HTR-8/SVneo (cell line): Measurements from ENCODE around the gene KLRF1.

Experiments used
- DNase-seq: peaks from one replicate; pipeline ENCODE4 v3.0.0; 2011; ENCODE audit warnings: low spot score, mixed read lengths; ENCODE audit not compliant: insufficient read length
- FAIRE-seq: peaks from 2 replicates; lab custom pipeline; 2011; peaks lifted over from hg19 to GRCh38; lab: Jason Lieb, UNC

KLRF1 gene

GRCh38 chr12:9806714-9807113 is 20.6 kb upstream of the KLRF1 start:
- FAIRE-seq (no peak), DNase-seq (no peak)

DNA sequence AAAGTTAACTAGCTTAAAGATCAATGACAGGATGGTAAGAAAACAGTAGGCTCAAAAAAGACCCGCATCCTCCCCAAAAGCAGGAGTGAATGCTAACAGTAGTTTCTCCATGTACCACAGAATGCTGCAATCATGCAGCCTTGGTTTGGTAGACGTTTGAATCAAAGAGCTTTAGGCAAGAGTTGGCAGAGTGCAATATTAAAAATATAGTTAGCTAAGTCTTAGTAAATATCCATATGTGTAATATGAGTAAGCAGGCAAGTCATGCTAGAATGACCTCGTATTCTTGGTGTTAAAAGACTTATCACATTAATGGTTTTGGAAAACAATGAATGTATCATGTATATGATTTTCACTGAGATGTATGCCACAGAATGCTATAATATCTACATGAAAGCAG is 18.8 kb upstream of the KLRF1 start:
- FAIRE-seq, result no peak
- no peak for DNase-seq

- DNase-seq (no peak), FAIRE-seq (no peak)
These were observed 17.9 kb upstream of the KLRF1 start for GRCh38 chr12:9809338-9809737.

DNA sequence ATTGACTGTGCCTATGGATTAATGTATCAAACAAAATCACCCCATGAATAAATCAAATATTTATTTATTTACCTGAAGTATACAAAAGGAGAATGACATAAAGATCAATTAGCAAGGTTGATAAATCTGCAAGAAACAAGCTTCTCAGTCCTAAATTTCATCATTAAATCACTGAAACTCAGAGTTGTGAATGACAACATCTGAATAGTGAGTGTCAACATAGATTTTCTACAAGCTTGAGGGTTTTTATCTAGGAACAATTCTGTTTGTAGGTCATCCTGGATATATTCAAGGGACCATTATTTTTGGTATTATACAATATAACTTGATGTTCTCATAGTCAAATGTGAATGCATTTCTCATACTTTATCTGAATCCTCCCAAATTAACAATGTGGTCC is 17.4 kb upstream of the KLRF1 start:
- FAIRE-seq, result no peak
- DNase-seq, result no peak

- no peak for FAIRE-seq
- DNase-seq, result no peak
These were observed 16.6 kb upstream of the KLRF1 start for GRCh38 chr12:9810671-9811070.

GRCh38 chr12:9811621-9812020 is 15.7 kb upstream of the KLRF1 start:
- DNase-seq (no peak), FAIRE-seq (no peak)

DNA sequence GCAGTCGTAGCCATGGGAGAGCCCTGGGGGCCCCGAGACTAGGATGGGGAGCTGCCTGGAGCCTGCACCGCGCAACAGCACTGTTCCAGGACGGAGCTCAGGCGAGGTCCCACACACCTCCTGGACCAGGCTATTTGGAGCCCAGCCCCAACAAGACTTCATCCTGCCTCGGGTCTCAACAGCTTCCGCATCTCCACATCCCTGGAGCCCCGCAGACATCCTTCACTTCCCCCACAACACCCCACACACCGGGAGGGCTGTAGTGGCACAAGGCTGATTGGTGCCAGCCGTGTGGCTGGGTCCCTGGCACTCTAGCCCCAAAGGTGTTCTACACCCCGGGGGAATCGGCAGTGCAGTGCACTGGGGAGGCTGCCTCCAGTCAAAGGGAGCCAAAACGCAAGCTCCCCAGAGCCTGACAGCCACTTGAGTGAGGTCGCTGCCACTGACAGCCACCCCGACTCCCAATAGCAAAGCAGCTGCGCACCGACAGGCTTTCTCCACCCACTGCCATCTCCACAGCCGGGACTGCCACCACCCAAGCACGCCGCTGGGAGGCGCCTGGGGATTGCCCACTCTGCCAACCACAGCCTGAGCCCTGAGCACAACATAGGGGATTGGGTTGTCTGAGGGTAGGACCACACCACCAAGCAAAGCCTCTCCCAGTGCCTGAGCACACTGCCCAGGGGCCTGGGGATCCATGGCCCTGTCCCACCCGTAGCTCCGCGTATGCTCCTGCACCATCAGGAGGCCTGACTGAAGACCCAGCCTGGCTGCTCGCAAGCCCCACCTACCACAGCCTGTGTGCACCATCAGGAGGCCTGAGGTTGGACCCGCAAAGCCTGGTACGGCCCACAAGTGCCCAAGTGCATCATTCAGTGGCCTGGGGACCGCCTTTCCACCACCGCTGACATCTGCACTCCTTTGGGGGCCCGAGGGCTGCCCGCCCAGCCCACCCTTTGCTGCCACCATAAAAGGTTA is 13.2 kb upstream of the KLRF1 start:
- DNase-seq (peak; percentile 47), FAIRE-seq (no peak)

GRCh38 chr12:9820281-9820930 is 6.9 kb upstream of the KLRF1 start:
- DNase-seq (no peak), FAIRE-seq (no peak)

GRCh38 chr12:9829483-9829882 is 2.2 kb downstream of the KLRF1 start:
- FAIRE-seq, result no peak

DNA sequence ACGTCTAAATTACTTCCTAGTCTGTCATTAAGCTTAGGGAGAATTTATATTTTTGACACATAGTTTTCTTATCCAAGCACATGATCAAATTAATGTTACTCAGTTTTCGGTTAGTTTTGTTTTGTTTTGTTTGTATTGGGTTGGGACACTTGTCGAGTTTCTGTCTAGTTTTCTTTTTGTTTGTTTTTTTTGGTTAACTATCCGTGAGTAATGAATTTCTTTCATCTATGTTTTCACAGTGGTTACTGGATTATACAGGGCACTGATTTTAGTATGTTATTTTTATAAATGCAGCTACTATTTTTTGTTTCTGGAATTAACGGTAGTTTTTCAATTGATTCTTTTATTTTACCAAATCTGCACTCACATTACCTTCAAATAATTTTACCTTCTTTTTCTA is 2.7 kb downstream of the KLRF1 start:
- no peak for DNase-seq
- no peak for FAIRE-seq

More at GRCh38 chr12:9829483-9829882, 2.2 kb downstream of the KLRF1 start:
- DNase-seq, result no peak

DNA sequence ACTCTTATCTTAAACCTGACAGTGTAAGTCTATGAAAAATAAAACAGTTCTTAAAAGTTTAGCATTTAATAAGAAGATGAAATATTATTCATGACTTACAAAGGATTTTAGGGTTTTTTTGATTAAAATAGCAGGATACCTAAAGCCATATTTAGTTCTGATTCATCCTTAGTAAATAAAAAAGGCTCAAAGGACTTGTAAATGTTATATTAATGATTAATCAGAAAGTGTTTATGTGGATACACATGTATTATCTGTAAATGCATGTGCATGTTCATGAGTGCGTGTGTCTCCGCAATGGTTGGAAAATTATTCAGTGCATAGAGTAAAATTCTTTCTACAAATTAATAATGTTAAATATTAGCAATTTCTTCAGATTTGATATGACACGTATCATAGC is 4.4 kb downstream of the KLRF1 start:
- DNase-seq, result no peak

DNA sequence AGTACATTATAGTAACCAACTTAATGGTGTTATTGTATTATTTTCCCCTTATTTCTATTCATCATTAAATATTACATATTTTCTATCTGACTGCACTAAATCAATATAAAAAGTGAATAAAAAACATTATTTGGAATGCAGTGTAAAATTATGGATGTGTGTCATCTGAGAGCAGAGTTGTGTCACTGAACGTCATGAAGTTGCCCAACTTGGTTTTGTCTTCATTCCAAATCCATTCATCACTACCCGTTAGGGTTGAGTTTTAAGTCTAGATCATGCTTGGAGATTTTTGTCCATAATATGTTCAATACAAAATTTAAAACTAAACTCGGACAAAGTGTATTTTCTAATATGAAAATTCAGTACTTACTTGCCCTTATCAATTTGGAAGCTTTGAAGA is 16.1 kb downstream of the KLRF1 start:
- DNase-seq, result no peak
- no peak for FAIRE-seq

More for the DNA sequence above, 4.4 kb downstream of the KLRF1 start:
- FAIRE-seq, result no peak

GRCh38 chr12:9848899-9849298 is 21.6 kb downstream of the KLRF1 start:
- no peak for DNase-seq

DNA sequence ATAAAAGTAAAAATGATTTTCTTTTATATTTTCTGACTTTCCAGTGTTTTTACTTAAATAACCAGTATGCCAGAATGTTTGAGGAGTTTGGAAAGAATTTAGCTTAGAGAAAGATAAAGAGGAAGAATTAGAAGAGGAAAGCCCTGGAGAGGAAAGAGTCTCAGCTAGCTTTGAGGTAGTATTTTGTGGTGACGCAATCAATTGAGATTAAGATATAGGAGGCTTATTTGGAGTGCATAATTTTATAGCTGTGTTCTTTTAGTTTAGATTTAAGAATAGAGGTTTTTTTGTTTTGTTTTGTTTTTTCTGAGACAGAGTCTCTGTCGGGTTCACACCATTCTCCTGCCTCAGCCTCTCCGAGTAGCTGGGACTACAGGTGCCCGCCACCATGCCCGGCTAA is 23.8 kb downstream of the KLRF1 start:
- DNase-seq (no peak), FAIRE-seq (no peak)

More at GRCh38 chr12:9848899-9849298, 21.6 kb downstream of the KLRF1 start:
- no peak for FAIRE-seq

DNA sequence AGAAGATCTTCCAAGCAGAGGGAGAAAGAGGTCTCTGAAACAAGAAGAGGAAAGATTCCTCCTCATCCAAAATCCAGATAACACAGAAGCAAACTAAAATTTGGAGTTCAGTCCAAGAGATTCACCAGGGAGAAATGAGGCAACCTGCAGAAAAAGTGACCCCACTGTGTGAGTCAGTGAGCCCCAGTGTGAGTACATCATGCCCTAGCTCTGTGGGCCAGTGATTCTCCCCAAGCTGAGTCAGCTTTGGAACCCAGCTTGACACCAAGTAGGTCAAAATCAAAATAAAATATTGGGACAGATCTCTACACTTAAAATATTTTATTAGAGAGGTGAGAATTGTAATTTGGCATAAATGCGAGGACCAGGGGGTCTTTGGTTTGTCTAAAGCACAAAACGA is 24.6 kb downstream of the KLRF1 start:
- no peak for DNase-seq
- no peak for FAIRE-seq

DNA sequence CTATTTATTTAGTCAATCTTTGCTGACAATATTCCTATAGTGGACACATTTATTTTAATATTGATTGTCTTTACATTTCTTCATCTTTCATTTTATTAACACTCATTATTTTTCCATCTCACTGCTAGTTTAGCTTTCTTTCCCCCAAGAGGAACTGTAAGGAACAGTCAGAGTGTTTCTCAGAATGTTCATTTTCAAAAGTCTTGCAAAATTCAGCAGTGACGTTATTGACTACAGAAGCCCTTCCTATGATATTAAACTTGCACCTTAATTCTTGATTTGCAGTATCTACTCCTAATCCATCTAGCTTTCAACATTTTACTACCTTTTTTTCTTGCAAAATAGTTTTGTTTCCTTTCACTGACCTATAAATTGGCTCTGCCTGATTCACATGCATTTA is 28.9 kb downstream of the KLRF1 start:
- no peak for DNase-seq

GRCh38 chr12:9856894-9857293 is 29.6 kb downstream of the KLRF1 start:
- no peak for FAIRE-seq

More for the DNA sequence above, 28.9 kb downstream of the KLRF1 start:
- FAIRE-seq, result no peak

DNA sequence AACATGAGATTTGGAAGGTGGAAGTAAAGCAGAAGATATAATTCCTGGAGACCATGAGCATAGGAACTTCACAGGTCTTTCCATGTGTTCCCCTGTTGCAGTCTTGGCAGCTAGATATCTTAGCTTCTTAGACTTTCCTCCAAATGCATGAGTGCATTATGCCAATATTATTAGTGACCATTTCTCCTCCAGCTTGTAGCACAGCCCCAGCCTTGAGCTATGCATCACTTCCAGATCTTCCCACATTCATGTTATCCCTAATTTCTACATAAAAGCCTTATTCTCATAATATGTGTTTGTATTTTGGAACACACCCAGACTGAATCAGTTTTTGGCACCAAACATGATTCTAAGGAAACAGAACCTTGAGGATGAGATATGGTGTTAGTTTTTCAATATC is 30.9 kb downstream of the KLRF1 start:
- no peak for DNase-seq
- no peak for FAIRE-seq

More at GRCh38 chr12:9856894-9857293, 29.6 kb downstream of the KLRF1 start:
- no peak for DNase-seq

DNA sequence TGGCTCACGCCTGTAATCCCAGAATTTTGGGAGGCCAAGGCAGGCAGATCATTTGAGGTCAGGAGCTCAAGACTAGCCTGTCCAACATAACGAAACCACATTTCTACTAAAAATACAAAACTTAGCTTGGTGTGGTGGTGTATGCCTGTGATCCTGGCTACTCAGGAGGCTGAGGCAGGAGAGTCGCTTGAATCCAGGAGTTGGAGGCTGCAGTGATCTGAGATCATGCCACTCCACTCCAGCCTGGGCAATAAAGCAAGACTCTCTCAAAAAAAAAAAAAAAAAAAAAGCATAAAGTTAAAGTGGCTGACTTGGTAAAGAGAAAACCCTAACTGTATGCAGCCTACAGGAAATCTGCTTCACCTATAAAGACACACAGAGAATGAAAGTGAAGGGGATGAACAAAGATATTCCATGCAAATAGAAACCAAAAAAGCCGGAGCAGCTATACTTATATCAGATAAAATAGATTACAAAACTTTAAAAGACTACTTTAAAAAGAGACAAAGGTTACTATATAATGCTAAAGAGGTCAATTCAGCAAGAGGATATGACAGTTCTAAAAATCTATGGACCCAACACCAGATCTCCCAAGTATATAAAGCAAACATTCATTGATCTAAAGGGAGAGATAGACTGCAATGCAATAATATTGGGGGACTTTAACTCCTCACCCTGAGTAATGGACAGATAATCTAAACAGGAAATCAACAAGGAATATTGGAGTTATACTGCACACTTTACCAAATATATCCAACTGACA is 37.8 kb downstream of the KLRF1 start:
- DNase-seq (no peak), FAIRE-seq (no peak)

- FAIRE-seq (no peak), DNase-seq (no peak)
These were observed 39.6 kb downstream of the KLRF1 start for GRCh38 chr12:9866860-9867269.

DNA sequence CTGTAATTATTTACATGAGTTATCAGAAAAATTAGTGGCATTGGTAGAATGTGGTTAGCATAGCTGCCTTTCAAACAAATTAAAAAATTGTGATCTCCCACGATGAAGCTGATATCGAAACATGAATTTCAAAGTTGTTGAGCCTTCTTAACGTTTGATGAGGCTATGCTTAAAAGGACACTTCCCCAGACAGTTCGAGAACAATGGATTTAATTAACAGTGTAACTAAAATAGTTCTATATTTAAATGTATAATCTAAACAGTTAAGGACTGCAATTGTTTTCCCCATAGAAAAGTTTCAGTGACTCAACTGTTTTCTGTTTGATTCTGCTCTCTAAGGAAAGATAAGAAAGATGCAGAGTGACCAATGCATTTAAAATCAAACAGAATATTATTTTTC is 40.2 kb downstream of the KLRF1 start:
- DNase-seq, result no peak

More for the DNA sequence above, 40.2 kb downstream of the KLRF1 start:
- no peak for FAIRE-seq
